Endothelial cell of hepatic sinusoid (primary cell): ENCODE data around the gene IL1RL1.

Experiments used
- in situ Hi-C: cut with HindIII; loops from 2 replicates; pipeline ENCODE4 v1.10.0; 2017; ENCODE audit warnings: low sequenced_read_pairs

Gene IL1RL1

DNA sequence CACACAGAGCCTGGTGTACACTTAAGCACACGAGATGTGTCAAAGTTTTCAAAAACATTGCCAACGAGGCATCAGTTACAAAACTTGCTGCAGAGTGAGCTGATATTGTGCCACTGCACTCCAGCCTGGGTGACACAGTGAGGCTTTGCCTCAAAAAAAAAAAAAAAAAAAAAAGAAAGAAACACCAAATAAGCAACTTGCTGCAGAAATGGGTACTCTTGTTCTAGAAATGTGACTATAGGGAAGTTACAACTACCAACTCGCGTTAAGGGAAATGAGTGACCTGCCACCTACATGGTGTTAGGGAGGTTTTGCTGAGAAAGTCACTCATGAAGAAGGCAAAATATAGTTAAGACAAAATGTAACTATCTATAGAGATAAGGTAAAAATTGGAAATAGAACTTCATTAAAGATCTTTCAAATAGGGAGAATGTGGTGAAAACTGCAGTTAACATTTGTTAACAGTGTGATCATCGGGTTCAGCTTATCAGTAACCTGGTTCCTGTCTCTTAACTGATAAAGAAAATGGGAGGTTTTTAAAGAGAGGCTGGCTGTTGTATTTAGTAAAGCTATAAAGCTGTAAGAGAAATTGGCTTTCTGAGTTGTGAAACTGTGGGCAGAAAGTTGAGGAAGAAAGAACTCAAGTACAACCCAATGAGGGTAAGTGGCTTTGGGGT, at the start of gene IL1RL1:
TSS of gene IL1RL1 (plus strand) at position 600 of the 677 bp plus-strand sequence. CDS start 26,702 bp downstream, outside the sequence.
- in situ Hi-C loops, result no loop called here

DNA sequence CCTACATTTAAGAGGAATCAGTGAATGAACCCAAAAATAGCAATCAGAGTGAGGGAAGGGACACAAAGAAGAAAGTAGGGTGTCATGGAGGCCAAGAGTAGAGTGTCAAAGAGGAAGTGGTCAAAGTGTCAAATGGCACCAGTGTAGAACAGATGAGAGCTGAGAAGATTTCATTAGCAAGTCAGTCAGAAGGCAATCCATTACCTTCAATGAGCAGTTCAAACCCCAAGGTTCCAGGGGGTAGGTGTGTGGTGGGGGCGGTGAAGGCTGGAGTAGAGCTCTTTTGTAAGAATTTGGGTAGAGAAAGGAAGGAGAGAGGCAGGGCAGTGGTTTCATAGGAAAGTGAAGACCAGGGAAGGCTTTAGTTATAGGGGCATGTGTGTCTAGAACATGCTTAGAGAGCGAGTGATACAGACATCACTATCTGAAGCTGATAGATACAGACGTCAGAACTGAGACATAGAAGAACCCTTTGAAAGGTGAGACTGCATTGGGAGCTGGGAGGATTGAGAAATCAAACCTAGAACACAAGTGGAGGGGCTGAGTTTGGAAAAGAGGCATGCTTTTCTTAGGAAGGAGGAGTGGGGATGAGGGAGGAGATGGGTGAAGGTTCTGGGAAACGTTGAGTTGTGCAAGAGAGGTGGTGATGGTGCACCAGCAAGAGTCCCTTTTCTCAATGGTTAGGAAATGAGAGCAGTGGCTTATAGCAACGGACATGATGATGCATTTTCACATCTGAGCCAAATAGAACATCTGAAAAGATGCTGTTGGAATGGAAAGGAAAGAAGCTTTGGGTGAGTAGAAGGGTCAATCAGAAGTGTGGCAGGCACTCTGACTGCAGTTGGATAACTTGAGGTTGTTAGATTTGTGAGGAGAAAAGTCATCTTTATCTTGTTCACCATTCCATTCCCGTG, 48.9 kb upstream of the IL1RL1 start:
- in situ Hi-C loops, result no loop called here

DNA sequence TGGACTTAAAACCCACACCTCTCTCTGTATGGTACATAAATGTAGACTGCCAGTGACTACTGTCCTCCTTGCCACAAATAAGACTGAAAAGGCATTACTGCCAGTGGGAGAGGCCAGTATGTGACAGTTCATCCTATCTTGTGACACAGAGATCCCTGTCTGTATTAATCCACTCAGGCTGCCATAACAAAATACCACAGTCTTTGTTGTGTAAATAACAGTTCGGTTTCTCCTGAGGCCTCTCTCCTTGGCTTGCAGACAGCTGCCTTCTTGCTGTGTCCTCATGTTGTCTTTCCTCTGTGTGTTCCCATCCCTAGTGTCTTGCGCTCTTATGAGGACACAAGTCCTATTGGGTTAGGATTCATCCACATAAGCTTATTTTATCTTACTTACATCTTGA, 46.4 kb upstream of the IL1RL1 start:
- in situ Hi-C loops, result no loop called here

DNA sequence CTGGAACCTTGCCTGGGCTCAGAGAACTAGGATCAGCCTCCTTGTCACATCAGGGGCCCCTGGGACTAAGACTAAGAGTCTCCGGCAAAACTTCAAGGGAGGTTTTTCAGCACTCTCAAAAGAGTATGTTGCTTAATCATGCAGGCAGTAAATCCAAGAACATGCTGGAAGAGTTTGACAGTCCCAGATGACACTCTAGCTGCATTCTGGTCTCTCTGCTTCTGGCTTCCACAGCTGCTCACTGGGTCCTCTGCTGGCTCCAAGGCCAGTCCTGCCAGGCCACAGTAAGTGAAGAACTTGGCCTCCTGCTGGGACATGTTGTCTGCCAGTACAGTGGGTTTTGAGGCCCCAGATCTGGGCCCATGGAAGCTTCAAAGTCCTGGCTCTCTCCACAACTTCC, 45.2 kb upstream of the IL1RL1 start:
- in situ Hi-C loops, result no loop called here

DNA sequence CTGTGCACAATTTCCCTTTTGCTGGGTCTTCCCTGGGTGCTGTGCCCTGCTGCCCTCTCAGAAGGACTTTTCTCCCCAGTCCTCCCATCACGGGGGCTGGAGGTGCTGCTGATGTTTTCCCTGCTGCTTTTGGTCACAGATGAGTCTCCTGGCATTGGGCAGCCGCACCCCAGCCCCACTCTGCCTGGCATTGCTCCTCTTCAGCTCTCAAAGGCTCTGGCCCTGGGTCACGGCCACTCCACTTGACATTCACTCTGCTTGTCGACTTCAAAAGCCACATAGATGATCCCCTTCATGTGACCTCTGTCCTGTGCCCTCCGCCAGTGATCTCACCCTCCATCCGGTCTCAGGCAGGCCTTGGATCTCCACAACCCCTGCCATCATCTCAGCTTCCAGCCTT, 43.6 kb upstream of the IL1RL1 start:
- in situ Hi-C loops, result no loop called here

DNA sequence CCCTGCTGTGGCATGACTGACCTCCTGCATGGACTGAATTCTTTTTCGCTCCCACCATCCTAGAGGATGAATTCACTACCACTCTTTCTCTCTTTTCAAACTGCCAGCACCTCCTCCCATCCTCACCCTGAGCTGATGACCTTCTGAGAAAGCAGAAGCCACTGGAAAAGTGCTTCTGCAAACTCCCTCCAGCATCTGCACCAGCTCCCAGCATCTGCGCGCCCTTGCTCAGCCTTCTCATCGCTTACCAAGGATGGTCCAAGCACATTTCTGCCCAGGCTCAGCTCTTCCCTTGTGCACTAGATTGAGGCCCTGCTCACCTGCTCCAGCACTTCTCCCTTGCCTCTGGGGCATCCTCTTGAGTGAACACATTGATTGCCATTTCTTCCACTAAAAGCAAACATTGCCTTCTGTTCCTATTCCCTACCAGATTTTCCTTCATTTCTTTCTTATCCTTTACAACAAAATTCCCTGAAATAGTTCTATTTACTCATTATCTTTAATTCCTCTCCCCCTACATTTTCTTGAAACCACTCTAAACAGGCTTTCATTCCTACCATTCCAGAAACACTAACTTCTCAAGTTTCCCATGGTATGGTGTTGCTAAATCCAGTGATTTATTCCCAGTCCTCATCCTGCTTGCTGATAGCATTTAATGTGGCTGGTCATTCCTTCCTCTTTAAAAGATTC, 42.7 kb upstream of the IL1RL1 start:
- in situ Hi-C loops, result no loop called here

DNA sequence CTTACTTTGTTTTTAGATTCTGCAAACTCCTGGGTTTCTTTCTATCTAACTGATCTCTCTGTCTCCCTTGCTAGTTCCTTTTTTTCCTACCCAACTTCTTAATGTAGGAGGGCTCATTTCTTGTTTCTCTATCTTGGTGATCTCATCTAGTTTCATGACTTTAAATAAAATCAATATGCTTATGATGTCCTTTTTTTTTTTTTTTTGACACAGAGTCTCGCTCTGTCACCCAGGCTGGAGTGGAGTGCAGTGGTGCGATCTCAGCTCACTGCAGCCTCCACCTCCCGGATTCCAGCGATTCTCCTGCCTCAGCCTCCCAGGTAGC, 42.2 kb upstream of the IL1RL1 start:
- in situ Hi-C loops, result no loop called here

DNA sequence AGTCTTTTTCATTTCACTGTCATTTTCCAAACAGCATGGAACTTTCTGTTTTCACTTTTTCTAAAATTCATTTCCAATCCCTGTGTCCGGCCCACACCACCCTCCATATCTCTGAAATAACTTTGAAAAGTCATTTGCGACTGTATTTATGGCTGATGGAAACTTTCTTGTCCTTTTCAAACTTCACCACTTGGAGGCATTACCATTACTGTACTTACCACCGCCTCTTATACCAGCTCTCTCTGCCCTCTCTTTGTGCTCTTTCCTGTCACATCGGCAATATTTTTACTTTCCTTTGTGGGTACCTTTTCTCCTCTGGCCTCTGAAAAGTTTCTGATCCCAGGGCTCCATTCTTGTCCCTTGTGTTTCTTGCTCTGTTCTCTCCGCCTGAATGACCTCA, 39.5 kb upstream of the IL1RL1 start:
- in situ Hi-C loops, result no loop called here

DNA sequence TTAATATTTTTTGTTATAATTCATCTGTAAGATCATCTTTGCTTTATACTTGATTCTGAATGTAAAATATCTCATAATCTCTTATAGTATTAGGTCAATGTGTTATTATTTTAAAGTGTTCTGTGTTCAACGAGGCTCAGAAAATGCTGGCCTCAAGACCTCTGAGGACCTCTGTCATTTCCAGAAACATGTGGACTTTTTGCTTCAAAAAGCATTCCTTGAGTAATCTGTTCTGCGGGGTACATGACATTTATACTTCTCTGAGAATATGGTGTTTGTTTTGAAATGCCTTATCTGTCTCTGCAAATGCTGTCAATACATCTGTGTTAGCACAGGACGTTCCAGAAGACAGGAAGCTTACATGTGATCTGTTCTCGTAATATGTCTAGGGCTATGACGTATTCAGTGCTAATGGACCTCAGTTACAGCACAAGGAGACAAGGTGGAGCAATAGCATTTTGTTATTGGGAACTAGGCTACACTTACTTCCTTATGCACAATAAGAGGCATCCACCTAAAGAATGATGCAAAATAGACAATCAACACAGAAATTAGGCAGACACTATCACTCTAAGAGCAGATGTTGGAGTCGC, 37.6 kb upstream of the IL1RL1 start:
- in situ Hi-C loops, result no loop called here

DNA sequence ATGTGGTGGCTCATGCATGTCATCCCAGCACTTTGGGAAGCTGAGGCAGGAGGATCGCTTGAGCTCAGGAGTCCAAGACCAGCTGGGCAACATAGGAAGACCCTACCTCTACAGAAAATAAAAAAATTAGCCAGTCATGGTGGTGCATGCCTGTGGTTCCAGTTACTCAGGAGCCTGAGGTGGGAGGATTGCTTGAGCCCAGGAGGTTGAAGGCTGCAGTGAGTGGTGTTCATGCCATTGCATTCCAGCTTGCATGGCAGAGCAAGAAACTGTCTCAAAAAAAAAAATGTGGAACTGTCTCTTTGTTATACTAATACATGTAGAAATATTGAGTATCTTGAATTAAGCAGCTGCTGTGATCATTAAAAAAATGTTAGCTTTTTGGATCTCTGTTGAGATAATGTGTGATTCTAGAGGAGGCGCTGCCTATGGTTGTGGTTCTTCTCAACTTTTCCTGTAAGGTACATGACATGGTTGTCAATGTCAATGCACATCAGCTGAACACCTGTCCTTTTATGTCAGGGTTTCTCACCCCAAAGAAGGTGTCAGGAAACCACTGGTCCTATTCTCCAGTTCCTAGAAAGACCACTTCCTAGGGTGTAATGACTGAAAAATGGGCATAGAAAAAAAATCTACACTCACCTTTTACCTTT, 34.7 kb upstream of the IL1RL1 start:
- in situ Hi-C loops, result no loop called here

DNA sequence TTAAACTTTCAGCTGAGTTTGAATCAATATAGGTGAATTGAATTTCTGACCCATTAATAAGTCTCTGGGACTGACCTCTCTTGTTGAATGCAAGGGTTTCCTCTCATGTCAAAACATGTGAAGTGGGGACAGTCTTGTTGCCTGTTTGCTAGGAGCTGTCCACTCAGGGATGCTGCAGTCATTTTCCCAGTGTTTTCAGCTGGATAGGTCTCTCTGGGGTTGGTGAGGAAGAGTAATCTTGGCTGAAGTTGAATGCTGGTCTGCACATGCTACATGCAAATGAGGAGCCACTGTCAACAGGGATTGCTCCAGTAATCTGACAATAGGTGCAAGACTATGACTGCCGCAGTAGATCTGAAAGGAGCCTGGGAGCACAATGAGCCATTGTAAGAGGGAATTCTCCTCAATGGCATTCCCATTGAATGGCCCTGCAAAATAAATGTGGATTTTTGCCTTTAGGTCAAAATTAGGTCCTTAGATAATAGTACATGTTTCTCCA, 34.1 kb upstream of the IL1RL1 start:
- in situ Hi-C loops, result no loop called here

DNA sequence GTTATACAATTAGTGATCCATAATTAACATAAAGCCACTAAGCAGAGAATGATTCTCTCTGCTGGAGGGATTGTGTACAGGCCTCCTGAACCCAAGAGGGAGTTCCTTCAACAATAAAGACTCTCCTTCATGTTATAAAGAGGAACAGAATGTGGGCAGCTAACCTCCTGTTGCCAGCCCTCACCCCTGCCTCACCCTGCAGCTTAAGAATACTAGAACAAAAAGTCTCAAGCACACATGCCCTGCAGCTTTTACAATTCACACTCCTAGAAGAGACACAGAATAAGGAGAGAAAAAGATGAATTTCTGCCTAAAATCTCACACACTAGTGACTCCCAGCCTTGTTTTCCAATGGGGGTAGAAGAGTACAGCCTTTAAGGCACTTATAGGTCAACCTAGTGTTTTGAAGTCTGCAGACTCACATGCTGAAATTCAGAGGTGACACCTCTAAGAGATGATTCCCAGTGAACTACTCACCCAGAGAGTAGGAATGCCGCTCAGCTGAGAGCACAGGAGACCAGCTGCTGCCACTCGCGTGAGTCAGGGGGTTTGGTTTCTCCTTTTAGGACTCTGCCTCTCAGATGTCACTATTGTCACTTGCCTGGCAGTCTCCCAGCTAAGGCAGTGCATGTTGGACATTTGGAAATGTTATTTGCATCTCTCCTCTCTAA, 32.5 kb upstream of the IL1RL1 start:
- in situ Hi-C loops, result no loop called here

DNA sequence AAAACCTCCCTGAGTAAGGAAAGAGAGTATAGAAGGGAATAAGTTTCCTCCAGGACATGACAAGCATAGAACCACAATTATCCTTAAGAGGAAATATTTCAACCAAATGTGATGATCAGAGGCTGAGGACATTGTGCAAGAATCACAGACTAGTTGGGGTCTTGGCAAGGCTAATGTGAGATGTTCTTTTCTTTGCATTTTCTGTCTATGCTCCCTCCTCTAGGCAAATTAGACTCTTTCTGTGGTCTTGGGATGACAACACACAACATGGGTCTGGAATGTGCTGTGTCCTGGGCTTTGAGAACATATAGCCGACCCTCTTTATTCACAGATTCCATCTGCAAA, 32.0 kb upstream of the IL1RL1 start:
- in situ Hi-C loops, result no loop called here

DNA sequence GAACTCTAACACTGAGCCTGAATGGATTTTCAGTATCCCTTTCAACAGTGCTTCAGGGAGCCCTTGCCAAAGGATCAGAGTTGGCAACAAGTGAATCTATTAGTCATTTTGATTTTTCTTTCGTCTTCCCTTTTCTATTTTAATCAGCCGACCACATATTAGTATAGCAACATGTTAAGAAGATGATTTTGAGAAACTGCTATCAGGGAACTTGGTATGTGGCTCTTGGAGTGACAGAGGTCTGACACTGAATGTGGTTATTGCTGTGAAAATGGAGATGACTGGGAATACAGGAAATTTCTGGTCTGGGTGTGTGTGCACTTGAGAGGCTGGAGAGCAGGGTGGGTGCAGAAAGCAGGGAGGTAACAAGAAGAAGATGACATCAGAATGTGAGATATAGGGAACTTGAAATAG, 28.7 kb upstream of the IL1RL1 start:
- in situ Hi-C loops, result no loop called here

DNA sequence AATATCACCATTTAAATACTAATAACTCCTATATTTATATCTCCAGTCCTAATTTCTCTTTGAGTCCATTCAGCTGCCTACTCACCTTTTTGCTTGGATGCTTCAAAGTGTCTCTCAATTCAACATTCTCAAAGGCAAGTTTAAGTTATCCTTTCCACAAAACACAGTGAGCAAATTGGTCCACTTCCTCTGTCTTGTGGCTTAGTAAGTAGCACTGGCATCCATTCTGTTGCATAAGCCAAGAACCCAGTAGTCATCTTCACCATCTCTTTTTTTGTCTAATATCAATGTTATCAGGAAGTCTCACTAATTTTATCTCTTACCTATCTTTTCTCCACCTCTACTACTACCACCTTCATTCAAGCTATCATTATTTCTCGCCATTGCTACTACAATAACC, 27.4 kb upstream of the IL1RL1 start:
- in situ Hi-C loops, result no loop called here

DNA sequence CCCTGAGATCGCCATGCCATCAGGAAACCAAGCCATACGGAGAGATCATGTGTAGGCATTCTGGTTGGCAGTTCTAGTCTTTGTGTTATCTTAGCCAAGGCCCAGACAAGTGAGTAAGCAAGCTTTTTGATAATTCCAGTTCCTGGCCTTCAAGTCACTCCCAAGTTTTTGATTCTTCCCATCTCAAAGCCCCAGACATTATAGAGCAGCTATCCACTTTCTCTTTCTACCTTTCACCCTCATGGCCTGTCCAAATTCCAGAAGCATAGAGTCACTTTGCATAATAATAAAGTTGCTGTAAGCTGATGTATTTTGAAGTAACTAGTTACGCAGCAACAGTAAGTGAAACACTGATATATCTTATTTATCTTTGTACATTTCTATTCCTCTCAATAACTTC, 26.8 kb upstream of the IL1RL1 start:
- in situ Hi-C loops, result no loop called here

DNA sequence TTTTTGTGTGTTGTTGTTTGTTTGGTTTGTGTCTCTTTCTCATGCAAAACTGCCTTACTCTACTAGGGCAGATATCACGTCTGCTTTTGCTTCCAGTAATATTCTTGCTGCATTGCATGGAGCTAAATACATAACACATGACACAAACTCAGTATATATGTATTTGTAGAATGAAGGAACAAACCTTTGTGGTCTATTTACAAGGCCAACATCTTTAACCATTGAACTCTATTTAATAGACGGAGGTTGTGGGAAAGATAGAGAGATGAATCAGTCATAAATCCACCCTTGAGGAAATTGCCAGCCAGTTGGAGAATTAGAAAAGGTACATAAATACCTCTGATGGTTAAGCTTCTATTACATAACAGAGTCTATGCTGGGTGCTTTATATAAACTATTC, 26.0 kb upstream of the IL1RL1 start:
- in situ Hi-C loops, result no loop called here

DNA sequence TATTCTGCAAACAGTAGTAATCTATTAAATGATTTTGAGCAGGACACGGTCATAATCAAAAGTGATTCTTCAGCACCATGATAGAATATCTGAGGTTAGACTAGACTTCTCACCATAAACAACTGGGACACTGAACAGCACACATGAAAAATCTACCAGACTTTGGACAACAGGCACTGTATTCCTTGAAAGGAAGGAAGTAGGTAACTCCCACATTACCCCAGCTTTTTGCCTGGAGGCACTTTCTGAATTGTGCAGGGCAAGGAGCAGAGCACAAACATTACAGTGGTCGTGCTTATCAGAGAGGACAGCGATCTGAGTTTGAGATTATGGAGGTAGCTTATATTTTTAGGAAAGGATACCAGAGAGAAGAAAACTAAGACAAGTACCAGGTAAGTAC, 25.3 kb upstream of the IL1RL1 start:
- in situ Hi-C loops, result no loop called here

DNA sequence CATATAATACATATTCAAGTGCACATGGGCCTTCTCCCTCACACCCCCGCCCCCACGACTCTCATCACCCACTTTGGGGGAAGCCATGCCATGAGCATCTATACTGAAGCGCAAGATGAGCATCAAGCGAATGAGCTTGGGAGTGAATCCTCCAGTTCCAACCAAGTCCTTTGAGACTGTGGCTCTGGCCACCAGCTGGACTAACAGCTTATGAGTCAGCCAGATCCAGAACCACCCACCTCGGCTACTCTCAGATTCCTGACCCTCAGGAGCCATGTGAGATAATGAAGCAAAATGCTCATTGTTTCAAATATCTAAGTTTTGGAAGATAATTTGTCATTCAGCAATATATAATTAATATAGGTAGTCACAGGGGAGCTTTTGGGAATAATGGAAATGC, 22.2 kb upstream of the IL1RL1 start:
- in situ Hi-C loops, result no loop called here

DNA sequence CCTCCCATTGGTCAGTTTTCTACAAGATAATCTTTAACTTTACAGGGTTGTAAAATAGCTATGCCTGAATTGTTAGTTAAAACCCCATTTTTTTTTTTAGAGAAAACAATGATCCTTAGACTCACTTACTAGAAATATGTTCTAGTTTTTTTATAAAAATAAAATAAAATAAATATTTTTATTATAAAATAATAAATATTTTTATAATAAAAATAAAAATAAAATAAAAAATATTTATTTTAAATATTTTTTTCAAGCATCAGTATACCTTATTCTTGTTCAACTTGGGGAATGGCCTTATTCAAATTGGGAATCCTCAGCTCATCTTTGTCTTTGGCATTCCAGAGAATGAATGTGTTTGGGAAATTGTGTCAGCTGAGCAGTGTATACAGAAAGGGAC, 20.8 kb upstream of the IL1RL1 start:
- in situ Hi-C loops, result no loop called here
